ENCODE results near the gene REC114.

REC114 gene

DNA sequence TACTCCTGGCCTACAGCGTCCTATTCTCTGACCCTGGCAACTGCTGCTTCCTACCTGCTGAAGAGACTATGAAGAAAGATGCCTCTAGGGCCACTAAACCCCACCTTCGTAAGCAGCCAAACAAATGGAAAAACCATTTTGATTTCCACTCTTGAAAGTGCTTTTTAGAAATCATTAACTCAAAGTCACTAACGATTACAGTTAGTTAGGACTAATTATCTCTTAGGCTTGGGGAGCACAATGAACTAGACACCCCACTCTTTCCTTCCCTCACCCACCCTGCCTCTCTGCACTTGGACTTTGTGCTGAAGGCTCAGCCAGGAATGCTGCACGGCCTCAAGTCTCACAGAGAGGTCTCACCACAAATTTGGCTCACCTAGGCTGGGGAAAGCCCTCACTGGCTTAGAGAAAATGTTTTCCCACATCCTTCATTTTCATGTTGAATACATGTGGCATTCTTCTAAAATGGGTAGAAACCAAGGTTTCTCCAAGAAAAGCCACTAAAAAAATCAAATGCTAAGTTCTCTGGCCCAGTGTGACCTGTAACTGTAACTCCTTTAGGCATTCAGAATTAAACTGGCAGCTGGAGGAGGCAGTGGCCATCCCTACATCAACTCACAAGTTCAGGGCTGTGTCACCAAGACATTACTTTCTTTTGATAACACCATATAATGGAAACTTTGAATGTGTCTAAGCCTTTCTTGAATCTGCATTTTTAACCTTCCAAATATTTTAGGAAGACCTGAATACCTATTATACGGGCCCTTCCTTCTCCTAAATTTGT lies 143.1 kb downstream of the REC114 start:
- peaks cover 38 to 100% (median 87%) of the 10 kb centered on the region in 11 experiments; a peak in 21 of 22 replicates for H4K20me1 ChIP-seq
- H3K4me2 ChIP-seq = no peak overlapping the region
- peaks cover 99 to 100% (median 100%) of the 10 kb centered on the region in 11 experiments for H3K36me3 ChIP-seq

DNA sequence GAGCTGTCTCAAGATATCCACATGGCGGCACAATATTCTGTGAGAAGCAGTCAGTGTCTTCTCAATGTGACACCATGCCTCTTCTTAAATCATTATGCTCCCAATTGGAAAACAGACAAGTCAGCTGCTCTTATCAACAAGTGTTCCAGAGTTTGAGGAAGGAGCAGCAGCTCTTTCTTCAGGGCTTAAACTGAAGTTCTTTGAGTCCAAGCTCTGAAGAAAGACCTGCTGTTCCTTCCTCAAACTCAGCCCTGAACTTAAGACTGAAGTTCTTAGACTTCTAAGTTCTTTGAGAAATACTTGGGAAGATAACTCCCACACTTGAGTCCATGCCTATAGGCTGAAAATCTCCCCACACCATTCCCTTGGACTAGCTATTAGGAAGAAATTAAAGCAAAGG lies 146.8 kb downstream of the REC114 start:
- Histone ChIP-seq H3K9ac (no peak overlapping the region), H3K36me3 (peaks cover 77 to 99% (median 88%) of the 10 kb centered on the region in 11 experiments), H4K20me1 (peaks cover 67 to 100% (median 98%) of the 10 kb centered on the region in 11 experiments), H3K27ac (no peak overlapping the region), H3K4me2 (no peak overlapping the region), H3K27me3 (no peaks in the 10 kb centered on the region), H3K9me3 (replicated peaks in 1 of 11) (no peaks in the 10 kb centered on the region), H3K4me3 (no peak overlapping the region), H3K4me1 (peaks cover 0 to 28% (median 6%) of the 10 kb centered on the region in 10 experiments; a peak in 11 of 20 replicates)
- no peak for TF ChIP-seq Cebpa-rat (IDR thresholded peaks at IDR 0.05)

More for the DNA sequence above, 143.1 kb downstream of the REC114 start:
- H3K27ac ChIP-seq = no peak overlapping the region
- H3K9ac ChIP-seq = no peak overlapping the region
- H3K27me3 ChIP-seq = no peaks in the 10 kb centered on the region
- H3K4me1 ChIP-seq = peaks cover 0 to 15% (median 0%) of the 10 kb centered on the region in 10 experiments; a peak in 4 of 20 replicates
- no peak for TF ChIP-seq Cebpa-rat (IDR thresholded peaks at IDR 0.05)
- H3K9me3 ChIP-seq (replicated peaks in 1 of 11) = no peaks in the 10 kb centered on the region
- no peak overlapping the region for H3K4me3 ChIP-seq

DNA sequence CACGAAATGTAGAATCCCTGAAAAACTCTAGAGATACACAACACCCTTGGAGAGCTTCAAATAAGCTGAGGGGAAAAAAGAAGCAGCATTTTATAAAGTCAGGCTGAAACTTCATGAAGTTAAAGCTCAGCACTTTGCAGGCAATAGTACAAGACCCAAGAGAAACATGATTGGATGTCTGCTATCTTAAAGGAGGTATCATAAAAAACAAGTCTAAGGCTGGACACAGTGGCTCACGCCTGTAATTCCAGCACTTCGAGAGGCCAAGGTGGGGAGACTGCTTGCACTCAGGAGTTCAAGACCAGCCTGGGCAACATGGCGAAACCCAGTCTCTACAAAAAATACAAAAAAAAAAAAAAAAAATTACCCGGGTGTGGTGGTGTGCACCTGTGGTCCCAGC lies 147.3 kb downstream of the REC114 start:
- Histone ChIP-seq H3K27ac (no peak overlapping the region), H3K36me3 (peaks cover 72 to 99% (median 84%) of the 10 kb centered on the region in 11 experiments), H3K4me3 (no peak overlapping the region), H3K4me2 (no peak overlapping the region), H3K9ac (no peak overlapping the region), H3K27me3 (no peaks in the 10 kb centered on the region), H4K20me1 (peaks cover 72 to 100% (median 99%) of the 10 kb centered on the region in 11 experiments), H3K9me3 (replicated peaks in 1 of 11) (no peaks in the 10 kb centered on the region), H3K4me1 (peaks cover 0 to 33% (median 6%) of the 10 kb centered on the region in 10 experiments; a peak in 11 of 20 replicates)
- TF ChIP-seq Cebpa-rat (IDR thresholded peaks at IDR 0.05) = no peak

DNA sequence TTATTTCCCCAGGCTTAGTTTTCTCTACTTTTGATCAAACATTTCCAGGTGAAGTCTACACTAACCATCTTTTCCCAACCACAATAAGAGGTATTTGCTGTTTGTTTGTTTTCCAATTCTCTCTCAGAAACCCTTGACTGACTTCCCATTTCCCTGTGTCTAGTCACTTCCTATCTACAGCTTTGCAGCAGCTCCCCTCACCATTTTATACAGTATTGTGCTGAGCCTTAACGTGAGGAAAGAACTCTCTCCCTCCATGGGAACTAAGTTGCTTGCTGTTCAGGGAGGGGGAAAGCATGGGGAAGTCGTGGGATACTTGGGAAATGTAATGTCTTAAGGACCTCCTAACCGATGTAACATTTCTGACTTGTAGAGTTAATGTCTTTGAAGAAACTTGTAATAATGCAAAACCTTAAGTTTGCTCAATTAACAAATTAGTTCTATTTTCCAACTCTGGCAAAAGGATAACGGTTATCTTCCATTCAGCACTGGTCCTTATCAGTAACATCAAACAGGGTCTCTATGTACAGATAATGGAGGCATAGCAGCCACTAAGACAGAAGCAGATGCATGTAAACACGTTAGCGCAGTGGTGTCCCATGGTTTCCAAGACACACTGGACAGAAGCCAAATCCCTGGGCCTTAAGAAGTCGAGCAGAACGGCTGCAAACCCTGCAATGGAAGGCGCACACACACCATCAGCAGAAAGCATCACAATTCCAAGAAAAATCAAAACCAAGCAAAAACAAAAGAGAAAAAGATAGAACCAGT lies 150.5 kb downstream of the REC114 start:
- Histone ChIP-seq H3K27ac (no peak overlapping the region), H3K4me2 (peak overlapping the region in 4 of 11 experiments; percentile 12 to 44 (median 26); a peak in 4 of 22 replicates), H3K27me3 (no peaks in the 10 kb centered on the region), H3K36me3 (peaks cover 53 to 96% (median 71%) of the 10 kb centered on the region in 11 experiments), H3K4me1 (peaks cover 0 to 54% (median 7%) of the 10 kb centered on the region in 10 experiments; a peak in 11 of 20 replicates), H3K9me3 (replicated peaks in 1 of 11) (no peaks in the 10 kb centered on the region), H3K9ac (no peak overlapping the region), H4K20me1 (peaks cover 87 to 100% (median 100%) of the 10 kb centered on the region in 11 experiments), H3K4me3 (no peak overlapping the region)
- TF ChIP-seq Cebpa-rat (IDR thresholded peaks at IDR 0.05) = no peak

DNA sequence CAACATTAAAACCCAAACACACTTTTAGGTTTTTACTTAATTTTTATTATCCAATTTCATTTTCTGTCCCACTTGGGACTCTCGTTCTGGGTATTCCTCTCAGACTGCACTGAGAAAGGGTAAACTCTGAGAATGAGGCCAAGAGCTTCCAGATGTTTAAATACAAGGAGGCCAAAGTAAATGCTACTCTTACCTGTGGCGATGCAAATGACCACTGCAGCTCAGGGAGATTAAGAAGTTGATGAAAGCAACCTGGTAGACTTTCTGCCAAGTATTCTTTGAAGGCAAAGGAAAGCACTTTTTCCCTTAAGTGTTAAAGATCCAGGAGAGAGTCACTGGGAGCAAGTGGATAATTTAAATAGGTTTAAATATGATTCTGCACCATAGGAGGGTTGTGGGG lies 151.1 kb downstream of the REC114 start:
- no peak for TF ChIP-seq Cebpa-rat (IDR thresholded peaks at IDR 0.05)
- H3K27me3 ChIP-seq = no peaks in the 10 kb centered on the region
- no peak overlapping the region for H3K9ac ChIP-seq
- peaks cover 0 to 57% (median 7%) of the 10 kb centered on the region in 10 experiments; a peak in 11 of 20 replicates for H3K4me1 ChIP-seq
- no peaks in the 10 kb centered on the region for H3K9me3 ChIP-seq (replicated peaks in 1 of 11)
- H3K4me3 ChIP-seq = no peak overlapping the region
- H3K4me2 ChIP-seq = peak overlapping the region in 3 of 11 experiments; percentile 12 to 44 (median 16); a peak in 3 of 22 replicates
- no peak overlapping the region for H3K27ac ChIP-seq
- H4K20me1 ChIP-seq = peaks cover 90 to 100% (median 100%) of the 10 kb centered on the region in 11 experiments
- H3K36me3 ChIP-seq = peaks cover 47 to 96% (median 65%) of the 10 kb centered on the region in 11 experiments

DNA sequence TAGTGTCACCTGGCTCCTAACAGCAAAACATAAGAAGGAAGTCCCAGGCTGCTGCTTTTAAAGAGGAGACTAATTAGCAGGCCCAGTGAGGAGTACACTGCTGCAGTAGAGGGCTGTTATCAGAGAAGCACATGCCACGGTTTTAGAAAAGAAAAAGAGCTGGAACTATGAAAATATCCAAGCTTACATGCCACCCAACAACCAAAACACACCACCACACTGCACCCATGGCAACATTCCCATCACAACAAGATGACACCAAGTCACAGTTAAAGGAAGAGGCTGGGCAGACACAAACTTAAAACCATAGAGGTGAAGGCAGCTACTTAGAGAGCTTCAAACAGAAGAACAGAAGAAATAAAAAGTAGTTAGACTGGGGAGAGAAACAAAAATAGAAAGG lies 153.2 kb downstream of the REC114 start:
- peaks cover 94 to 100% (median 98%) of the 10 kb centered on the region in 11 experiments for H4K20me1 ChIP-seq
- H3K4me3 ChIP-seq = no peak overlapping the region
- H3K9ac ChIP-seq = no peak overlapping the region
- TF ChIP-seq Cebpa-rat (IDR thresholded peaks at IDR 0.05) = no peak
- H3K4me1 ChIP-seq = peaks cover 4 to 73% (median 18%) of the 10 kb centered on the region in 10 experiments; a peak in 14 of 20 replicates
- H3K4me2 ChIP-seq = 0 out of 22 replicates have a peak overlapping the region, but pooled peaks of 1 of the 11 experiments have one; percentile 44
- no peaks in the 10 kb centered on the region for H3K9me3 ChIP-seq (replicated peaks in 1 of 11)
- H3K36me3 ChIP-seq = peaks cover 27 to 77% (median 44%) of the 10 kb centered on the region in 11 experiments
- no peaks in the 10 kb centered on the region for H3K27me3 ChIP-seq
- no peak overlapping the region for H3K27ac ChIP-seq

DNA sequence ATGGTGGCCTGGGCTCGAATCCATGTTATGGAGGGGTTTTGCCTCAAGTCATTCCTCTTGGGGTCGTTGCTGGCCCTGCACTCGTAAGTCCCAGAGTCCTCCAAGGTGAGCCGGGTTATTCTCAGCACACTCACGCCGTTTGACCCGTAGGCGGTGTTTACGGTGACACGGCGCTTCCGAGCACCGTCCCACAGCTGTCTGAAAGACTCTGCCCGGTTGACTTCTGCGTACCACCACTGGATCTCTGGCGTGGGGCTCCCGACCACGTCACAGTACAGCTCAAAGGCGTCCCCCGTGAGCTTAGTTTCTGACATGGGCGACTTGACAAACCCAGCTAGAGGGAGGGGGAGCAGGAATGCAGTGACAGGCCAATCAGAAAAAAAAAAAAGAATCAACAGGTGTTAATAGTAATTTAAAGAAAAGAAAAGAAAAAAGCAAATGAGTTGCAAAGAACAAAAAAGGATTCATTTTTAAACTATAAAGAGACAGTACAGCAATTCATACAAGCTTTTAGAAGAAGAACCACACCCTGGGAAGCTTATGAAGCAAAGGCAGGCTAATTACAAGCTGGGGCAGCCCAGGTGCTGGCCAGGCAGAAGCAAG lies 154.2 kb downstream of the REC114 start:
- Histone ChIP-seq H4K20me1 (peaks cover 95 to 100% (median 98%) of the 10 kb centered on the region in 11 experiments), H3K4me2 (peak overlapping the region in 2 of 11 experiments; percentile 9 to 24; a peak in 2 of 22 replicates), H3K4me1 (peaks cover 9 to 82% (median 27%) of the 10 kb centered on the region in 10 experiments), H3K36me3 (peaks cover 19 to 68% (median 34%) of the 10 kb centered on the region in 11 experiments), H3K9me3 (replicated peaks in 1 of 11) (no peaks in the 10 kb centered on the region), H3K9ac (no peak overlapping the region), H3K4me3 (no peak overlapping the region), H3K27me3 (no peaks in the 10 kb centered on the region), H3K27ac (no peak overlapping the region)
- no peak for TF ChIP-seq Cebpa-rat (IDR thresholded peaks at IDR 0.05)

DNA sequence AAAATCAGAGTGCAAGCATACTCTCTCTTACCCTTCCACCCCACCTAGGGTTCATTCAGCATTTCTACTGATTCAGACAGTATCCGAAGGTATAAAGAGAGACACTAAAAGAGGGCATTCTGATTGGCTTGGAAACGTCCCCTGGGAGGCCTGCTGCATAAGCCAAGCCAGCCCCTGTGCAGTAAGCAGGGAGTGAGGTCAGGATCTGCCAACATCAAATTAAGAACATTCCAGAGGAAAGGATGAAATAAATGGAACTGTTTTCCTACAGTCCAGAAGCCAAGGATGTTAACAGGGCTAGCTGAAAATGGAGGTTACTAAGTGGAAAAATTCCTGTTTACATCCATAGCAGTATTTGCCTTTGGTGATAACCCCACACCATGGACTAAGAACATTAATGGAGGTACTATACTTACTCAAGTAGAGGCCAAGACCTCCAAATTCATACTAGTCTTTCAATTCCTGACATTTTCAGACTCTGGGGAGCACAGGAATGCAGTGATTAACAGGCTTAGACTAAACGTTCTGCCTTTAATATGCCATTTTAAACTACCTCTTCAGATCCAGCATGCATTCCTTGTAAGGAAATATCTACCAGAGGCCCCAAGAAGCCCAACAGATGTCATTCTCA lies 155.7 kb downstream of the REC114 start:
- Histone ChIP-seq H3K9me3 (replicated peaks in 1 of 11) (no peaks in the 10 kb centered on the region), H3K4me3 (no peak overlapping the region), H4K20me1 (peaks cover 95 to 100% (median 98%) of the 10 kb centered on the region in 11 experiments), H3K9ac (no peak overlapping the region), H3K4me1 (peaks cover 19 to 89% (median 34%) of the 10 kb centered on the region in 10 experiments), H3K4me2 (no peak overlapping the region), H3K36me3 (peaks cover 16 to 60% (median 28%) of the 10 kb centered on the region in 11 experiments; a peak in 20 of 22 replicates), H3K27ac (no peak overlapping the region), H3K27me3 (no peaks in the 10 kb centered on the region)
- TF ChIP-seq Cebpa-rat (IDR thresholded peaks at IDR 0.05) = no peak
